B cell (primary cell): ENCODE data around the gene PRRG4. TPM values are rescaled to one million over a fixed set of nuclear protein-coding genes. Genes with fewer than 3 reads are reported as not detected.

Source experiments
- ATAC-seq: fragments of 200-7000 bp; cut with Tn5 transposase; one replicate; pipeline ENCODE4 v1.10.0; 2021; ENCODE audit warnings: low read depth, mild to moderate bottlenecking, moderate number of reproducible peaks, moderate library complexity
- CTCF ChIA-PET: fragments of 350-600 bp; sonication (Branson Sonifier 250); formaldehyde crosslinking; loops from one replicate; lab custom pipeline; 2021; ENCODE audit warnings: antibody characterized with exemption, inconsistent platforms; lab: Charles Lee
- POLR2A ChIA-PET: fragments of 350-600 bp; sonication (Branson Sonifier 250); formaldehyde crosslinking; loops from one replicate; lab custom pipeline; 2021; ENCODE audit warnings: antibody characterized with exemption; lab: Charles Lee
- DNase-seq: peaks from one replicate; pipeline ENCODE4 v3.0.0; 2013
- H2AFZ ChIP-seq: 2 replicates; pipeline ENCODE4 v1.6.1; 2012; ENCODE audit warnings: mild to moderate bottlenecking, low read depth, low read length; ENCODE audit not compliant: insufficient read depth, poor library complexity, severe bottlenecking
- H3K27ac ChIP-seq, 2 donors: 1 replicate in 1 of 2; 2 replicates in 1 of 2; pipeline ENCODE4 v1.5.1; 2012 to 2013; ENCODE audit warnings: low read length in 2 of 2, mild to moderate bottlenecking in 2 of 2, moderate library complexity in 1 of 2
- H3K27me3 ChIP-seq, 4 experiments: fragments of 200-600 bp in 1 of 4; sonication (generic) in 1 of 4; replicated peaks in 1 of 4; 1 replicate in 2 of 4; 2 replicates in 2 of 4; pipeline versions ENCODE4 v1.6.1 to v1.7.0; 2013 to 2016; ENCODE audit warnings: low read length in 3 of 4, mild to moderate bottlenecking in 2 of 4, mixed read lengths in 1 of 4, moderate library complexity in 1 of 4; ENCODE audit not compliant: insufficient read depth in 4 of 4, control insufficient read depth in 3 of 4; ENCODE audit errors: control extremely low read depth in 1 of 4
- H3K36me3 ChIP-seq, 2 experiments: replicated peaks in 1 of 2; 1 replicate in 1 of 2; 2 replicates in 1 of 2; pipeline versions ENCODE4 v1.6.1 to v1.7.1; 2013; ENCODE audit warnings: low read length in 1 of 2; ENCODE audit not compliant: insufficient read depth in 2 of 2, control insufficient read depth in 1 of 2; ENCODE audit errors: control extremely low read depth in 1 of 2, extremely low read depth in 1 of 2
- H3K4me1 ChIP-seq, 2 donors: fragments of 200-600 bp in 1 of 2; sonication (generic) in 1 of 2; 1 replicate in 1 of 2; 2 replicates in 1 of 2; pipeline versions ENCODE4 v1.5.1 to v1.6.1; 2013 to 2017; ENCODE audit warnings: low read length in 2 of 2; ENCODE audit not compliant: control insufficient read depth in 2 of 2, insufficient read depth in 2 of 2
- H3K4me2 ChIP-seq: replicated peaks from 2 replicates; pipeline ENCODE3; 2012; ENCODE audit warnings: mild to moderate bottlenecking, low read depth, low read length; ENCODE audit not compliant: poor library complexity, severe bottlenecking
- H3K4me3 ChIP-seq, 5 experiments: fragments of 200-600 bp in 1 of 5; sonication (generic) in 1 of 5; 1 replicate in 3 of 5; 2 replicates in 2 of 5; pipeline versions ENCODE4 v1.5.1 to v1.7.0; 2011 to 2016; ENCODE audit warnings: low read length in 4 of 5, mild to moderate bottlenecking in 4 of 5, low read depth in 2 of 5, control low read depth in 1 of 5, moderate library complexity in 1 of 5; ENCODE audit not compliant: insufficient read depth in 1 of 5; ENCODE audit errors: control extremely low read depth in 1 of 5, extremely low read depth in 1 of 5
- H3K79me2 ChIP-seq: fragments of 200-600 bp; sonication (generic); one replicate; pipeline ENCODE4 v1.6.0; 2016; ENCODE audit warnings: low read length; ENCODE audit not compliant: control insufficient read depth, insufficient read depth
- H3K9ac ChIP-seq: fragments of 200-600 bp; sonication (generic); 2 replicates; pipeline ENCODE4 v1.6.1; 2017; ENCODE audit warnings: mild to moderate bottlenecking, low read length, moderate library complexity
- H3K9me3 ChIP-seq, 3 donors: one replicate each; pipeline versions ENCODE4 v1.6.1 to v1.7.1; 2013; ENCODE audit warnings: low read length in 2 of 3; ENCODE audit not compliant: control insufficient read depth in 2 of 3, insufficient read depth in 1 of 3; ENCODE audit errors: control extremely low read depth in 1 of 3
- H4K20me1 ChIP-seq: 2 replicates; pipeline ENCODE4 v1.6.0; 2012; ENCODE audit warnings: mild to moderate bottlenecking, low read length; ENCODE audit not compliant: insufficient read depth, control insufficient read depth, poor library complexity, severe bottlenecking
- H3K27ac Mint-ChIP-seq: one replicate; pipeline ENCODE4 v1.8.0; 2021; ENCODE audit warnings: mixed read lengths
- H3K27me3 Mint-ChIP-seq: one replicate; pipeline ENCODE4 v1.8.0; 2021; ENCODE audit warnings: mixed read lengths
- H3K4me1 Mint-ChIP-seq: one replicate; pipeline ENCODE4 v1.8.0; 2021; ENCODE audit warnings: mixed read lengths
- H3K4me3 Mint-ChIP-seq: one replicate; pipeline ENCODE4 v1.8.0; 2021; ENCODE audit warnings: mixed read lengths
- H3K9me3 Mint-ChIP-seq: one replicate; pipeline ENCODE4 v1.8.0; 2022; ENCODE audit warnings: mixed read lengths; ENCODE audit not compliant: insufficient read depth
- EZH2 ChIP-seq: IDR thresholded peaks from 2 replicates; pipeline ENCODE4 v1.6.1; 2012; ENCODE audit warnings: borderline replicate concordance, low read depth, mild to moderate bottlenecking, moderate library complexity, low read length; ENCODE audit not compliant: insufficient read depth, poor library complexity, severe bottlenecking
- WGBS: methylation state at CpG from one replicate; pipeline ENCODE4 v1.1.5; 2013; ENCODE audit warnings: missing lambda C conversion rate; ENCODE audit not compliant: insufficient coverage; 5-methylcytosine and 5-hydroxymethylcytosine counted together
- intact Hi-C: fragments of 100-400 bp; cut with micrococcal nuclease; formaldehyde crosslinking; loops from one replicate; pipeline ENCODE4 v1.10.0; 2022
- polyA plus RNA-seq: library from polyadenylated mRNA; depleted of rRNA; stranded (reverse); fragments of >200 nt; gene quantifications from 2 replicates; pipeline ENCODE4 v1.2.3, GENCODE V29; 2012
- total RNA-seq, 2 donors: library from RNA; stranded (reverse); fragments of 120-200 nt in 1 of 2; gene quantifications; 1 replicate in 1 of 2; 2 replicates in 1 of 2; pipeline versions ENCODE4 v1.2.3 to v1.2.4, GENCODE V29; 2013 to 2022
- TF ChIP-seq, protein P1 (sequence below): fragments of 200-600 bp; IDR thresholded peaks from one replicate; pipeline ENCODE4 v1.8.0; 2022; ENCODE audit warnings: antibody characterized with exemption, mild to moderate bottlenecking

PRRG4 gene
- total and polyA plus RNA-seq, 2 donors (not counting 1 experiment from before 2014, with no cell fraction given) = 0.07 TPM; not detected in 1

DNA sequence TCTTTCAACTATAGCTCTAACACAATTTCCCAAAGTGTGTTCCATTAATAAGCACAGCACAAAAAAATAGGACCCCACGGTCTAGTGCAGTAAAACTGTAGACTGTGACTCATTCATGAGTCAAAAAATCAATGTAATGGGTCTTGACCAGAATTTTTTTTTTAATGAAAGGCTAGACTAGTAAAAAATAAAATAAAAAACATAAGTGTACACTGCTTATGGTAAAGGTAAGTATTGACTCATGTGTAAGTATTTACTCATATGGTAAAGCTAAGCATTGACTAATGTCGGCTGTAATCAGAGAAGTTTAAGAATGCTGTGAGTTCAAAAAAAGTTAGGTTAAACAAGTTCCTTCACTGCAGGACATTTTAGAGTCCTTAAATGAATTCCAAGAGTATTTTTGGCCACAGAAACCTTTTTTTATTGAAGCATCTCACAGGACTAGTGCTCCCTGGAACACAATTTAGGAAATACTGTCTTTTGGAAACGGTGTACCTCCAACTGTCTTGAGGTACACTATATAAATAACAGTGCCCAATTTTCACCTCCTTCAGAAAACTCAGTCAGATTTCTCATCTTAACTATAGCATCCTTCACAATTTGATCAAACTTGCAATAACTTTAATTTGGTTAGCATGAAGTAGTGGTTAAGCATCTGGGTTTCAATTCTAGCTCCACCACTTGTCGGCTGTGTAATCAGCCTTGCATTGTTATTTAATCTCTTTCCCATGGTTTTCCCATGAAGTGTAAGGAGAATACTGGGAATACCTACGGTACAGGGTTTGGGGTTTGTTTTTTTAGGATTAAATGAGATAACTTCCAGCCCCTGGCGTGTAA is 37.4 kb upstream of the PRRG4 start:
- H3K4me1 Mint-ChIP-seq = peaks cover 7% of the 10 kb centered on the region
- H3K4me3 Mint-ChIP-seq = peak overlapping the region; percentile 67
- TF ChIP-seq, protein P1, sequence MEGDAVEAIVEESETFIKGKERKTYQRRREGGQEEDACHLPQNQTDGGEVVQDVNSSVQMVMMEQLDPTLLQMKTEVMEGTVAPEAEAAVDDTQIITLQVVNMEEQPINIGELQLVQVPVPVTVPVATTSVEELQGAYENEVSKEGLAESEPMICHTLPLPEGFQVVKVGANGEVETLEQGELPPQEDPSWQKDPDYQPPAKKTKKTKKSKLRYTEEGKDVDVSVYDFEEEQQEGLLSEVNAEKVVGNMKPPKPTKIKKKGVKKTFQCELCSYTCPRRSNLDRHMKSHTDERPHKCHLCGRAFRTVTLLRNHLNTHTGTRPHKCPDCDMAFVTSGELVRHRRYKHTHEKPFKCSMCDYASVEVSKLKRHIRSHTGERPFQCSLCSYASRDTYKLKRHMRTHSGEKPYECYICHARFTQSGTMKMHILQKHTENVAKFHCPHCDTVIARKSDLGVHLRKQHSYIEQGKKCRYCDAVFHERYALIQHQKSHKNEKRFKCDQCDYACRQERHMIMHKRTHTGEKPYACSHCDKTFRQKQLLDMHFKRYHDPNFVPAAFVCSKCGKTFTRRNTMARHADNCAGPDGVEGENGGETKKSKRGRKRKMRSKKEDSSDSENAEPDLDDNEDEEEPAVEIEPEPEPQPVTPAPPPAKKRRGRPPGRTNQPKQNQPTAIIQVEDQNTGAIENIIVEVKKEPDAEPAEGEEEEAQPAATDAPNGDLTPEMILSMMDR = no peak
- TF ChIP-seq EZH2 = no peak
- CTCF ChIA-PET = interaction anchor here (0.6 to 3.3 kb wide), 15 partner anchors 8 to 591 kb away, joined by 3 to 29 read pairs (median 4); no protein-coding TSS in a partner anchor
- no peak overlapping the region for H3K4me3 ChIP-seq
- no peak for DNase-seq
- POLR2A ChIA-PET = no interaction called here
- H3K36me3 ChIP-seq = no peaks in the 10 kb centered on the region
- H3K27ac ChIP-seq = no peak overlapping the region
- H3K9me3 Mint-ChIP-seq = no peaks in the 10 kb centered on the region
- no peaks in the 10 kb centered on the region for H3K9me3 ChIP-seq
- peak overlapping the region; percentile 32 for H3K9ac ChIP-seq
- no peak for ATAC-seq
- intact Hi-C loops = loop anchor here (5.0 kb wide), 1 partner anchor 80 kb away; no protein-coding TSS in a partner anchor
- H3K4me1 ChIP-seq = peaks cover 0 to 6% of the 10 kb centered on the region in 2 donors
- H2AFZ ChIP-seq = peak overlapping the region; percentile 73
- H3K27me3 ChIP-seq = peaks cover 0 to 3% (median 0%) of the 10 kb centered on the region in 4 experiments
- no peak overlapping the region for H3K27ac Mint-ChIP-seq
- no peaks in the 10 kb centered on the region for H3K79me2 ChIP-seq
- peaks cover 4% of the 10 kb centered on the region for H3K27me3 Mint-ChIP-seq
- H4K20me1 ChIP-seq = no peaks in the 10 kb centered on the region
- H3K4me2 ChIP-seq = peak overlapping the region; percentile 53
- 79% methylated on average over 2 of the region's 6 CpGs for WGBS
